ENCODE data around the gene RDH5. TPM values are rescaled to one million over a fixed set of nuclear protein-coding genes. Genes with fewer than 3 reads are reported as not detected.

The RDH5 gene
- total RNA-seq, 4 donors from 2014 or later: 28.0 to 54.6 (median 38.4) TPM

- no peak for DNase-seq (ENCODE audit: low spot score in 2 of 2)
- TF ChIP-seq CTCF (IDR thresholded peaks at IDR 0.05): no peak
- TF ChIP-seq POLR2A (IDR thresholded peaks at IDR 0.05): no peak
- TF ChIP-seq EP300 (IDR thresholded peaks at IDR 0.05): no peak
- Histone ChIP-seq H3K36me3 (no peaks in the 10 kb centered on the region), H3K27me3 (no peaks in the 10 kb centered on the region), H3K27ac (peak overlapping the region in 2 of 4 donors; percentile 78 to 89), H3K4me1 (peaks cover 0 to 43% (median 23%) of the 10 kb centered on the region in 4 donors), H3K4me3 (peak overlapping the region in 2 of 4 donors; percentile 42 to 72), H3K9me3 (no peaks in the 10 kb centered on the region)
- 76 to 80% methylated on average over 2 of the region's 2 CpGs for WGBS, 2 donors
Observed at GRCh38 chr12:55739025-55739378, 18.8 kb downstream of the RDH5 start.

- peak overlapping the region in 2 of 4 donors; percentile 42 to 76 for H3K4me3 ChIP-seq
- WGBS, 2 donors: 15% methylated on average over 3 of the region's 3 CpGs
- H3K9me3 ChIP-seq: no peaks in the 10 kb centered on the region
- peak overlapping the region; percentile 35 to 91 (median 80) for H3K27ac ChIP-seq
- no peak for TF ChIP-seq EP300 (IDR thresholded peaks at IDR 0.05)
- TF ChIP-seq CTCF (IDR thresholded peaks at IDR 0.05): no peak
- no peaks in the 10 kb centered on the region for H3K36me3 ChIP-seq
- DNase-seq (ENCODE audit: low spot score in 2 of 2): no peak
- no peaks in the 10 kb centered on the region for H3K27me3 ChIP-seq
- H3K4me1 ChIP-seq: peaks cover 3 to 65% (median 35%) of the 10 kb centered on the region in 4 donors
Observed at GRCh38 chr12:55741931-55742680, 21.9 kb downstream of the RDH5 start.

GRCh38 chr12:55742719-55743405 is 22.7 kb downstream of the RDH5 start, which contains the start of gene GDF11:
Gene GDF11 (plus strand): TSS chr12:55743122. CDS start chr12:55743317, 195 bp downstream.
- Histone ChIP-seq H3K9me3 (no peaks in the 10 kb centered on the region), H3K27ac (peak within 1 kb of the TSS; percentile 35 to 91 (median 80)), H3K36me3 (no peaks in the 10 kb centered on the region), H3K4me3 (peak within 1 kb of the TSS; percentile 42 to 95 (median 71)), H3K27me3 (no peaks in the 10 kb centered on the region), H3K4me1 (peaks cover 3 to 57% (median 27%) of the 10 kb centered on the region in 4 donors)
- 0 to 1% methylated on average over 23 to 24 of the region's 53 CpGs for WGBS, 2 donors
- peak; percentile 43 to 79 for TF ChIP-seq POLR2A (IDR thresholded peaks at IDR 0.05)
- TF ChIP-seq EP300 (IDR thresholded peaks at IDR 0.05): peak in 1 of 2 donors; percentile 82
- TF ChIP-seq CTCF (IDR thresholded peaks at IDR 0.05): no peak
- DNase-seq (ENCODE audit: low spot score in 2 of 2): peak; percentile 62 to 74

- peaks cover 0 to 4% (median 0%) of the 10 kb centered on the region in 3 donors for H3K36me3 ChIP-seq
- peaks cover 3 to 50% (median 23%) of the 10 kb centered on the region in 4 donors for H3K4me1 ChIP-seq
- peak overlapping the region; percentile 42 to 95 (median 71) for H3K4me3 ChIP-seq
- TF ChIP-seq POLR2A (IDR thresholded peaks at IDR 0.05): no peak
- TF ChIP-seq CTCF (IDR thresholded peaks at IDR 0.05): peak in 1 of 5 experiments; percentile 15
- TF ChIP-seq EP300 (IDR thresholded peaks at IDR 0.05): peak in 1 of 2 donors; percentile 17
- no peaks in the 10 kb centered on the region for H3K9me3 ChIP-seq
- DNase-seq (ENCODE audit: low spot score in 2 of 2): no peak
- H3K27me3 ChIP-seq: no peaks in the 10 kb centered on the region
- WGBS, 2 donors: 1 to 3% methylated on average over 26 to 36 of the region's 73 CpGs
- H3K27ac ChIP-seq: peak overlapping the region; percentile 35 to 91 (median 80)
Observed at GRCh38 chr12:55743406-55744339, 23.5 kb downstream of the RDH5 start.
